NCI-H526 (cell line): ENCODE data around the gene GCNT2.
"Not testable (repeated sequence)": the region's sequence is repeated elsewhere in the genome, so short reads cannot be mapped to it uniquely, and the experiment has no call there.

Experiments used
- DNase-seq, 2 experiments: peaks; one replicate each; lab custom pipeline; 2025; lab: John Stamatoyannopoulos, UW

GCNT2 gene

GRCh38 chr6:10580570-10580969 lies 59.4 kb downstream of the GCNT2 start:
- DNase-seq, result peak in 1 of 2 experiments; percentile 38

- DNase-seq, result not testable (repeated sequence)
Measured at GRCh38 chr6:10581402-10581801, 60.3 kb downstream of the GCNT2 start.

GRCh38 chr6:10582774-10583508 lies 61.8 kb downstream of the GCNT2 start:
- DNase-seq, result peak; percentile 81 to 86

GRCh38 chr6:10583509-10583901 lies 62.4 kb downstream of the GCNT2 start:
- peak; percentile 36 to 73 for DNase-seq

- DNase-seq, result no peak
Measured at GRCh38 chr6:10584607-10585006, 63.5 kb downstream of the GCNT2 start.

- DNase-seq, result peak; percentile 83 to 95
Measured at GRCh38 chr6:10585209-10585845, 64.2 kb downstream of the GCNT2 start.

- DNase-seq, result peak in 1 of 2 experiments; percentile 36
Measured at GRCh38 chr6:10586302-10586701, 65.2 kb downstream of the GCNT2 start.

- DNase-seq, result peak; percentile 43 to 56
Measured at GRCh38 chr6:10587656-10588406, 66.7 kb downstream of the GCNT2 start.

- no peak for DNase-seq
Measured at GRCh38 chr6:10588562-10589428, 67.6 kb downstream of the GCNT2 start.

GRCh38 chr6:10589429-10589727 lies 68.2 kb downstream of the GCNT2 start:
- DNase-seq, result peak in 1 of 2 experiments; percentile 23

GRCh38 chr6:10589983-10590382 lies 68.8 kb downstream of the GCNT2 start:
- no peak for DNase-seq

- peak; percentile 72 to 77 for DNase-seq
Measured at GRCh38 chr6:10591422-10592160, 70.4 kb downstream of the GCNT2 start.

GRCh38 chr6:10595731-10596664 lies 74.8 kb downstream of the GCNT2 start:
- DNase-seq, result peak; percentile 92 to 93

GRCh38 chr6:10597499-10598001 lies 76.4 kb downstream of the GCNT2 start:
- DNase-seq, result no peak

GRCh38 chr6:10598084-10598960 lies 77.2 kb downstream of the GCNT2 start:
- peak in 1 of 2 experiments; percentile 51 for DNase-seq

GRCh38 chr6:10599046-10599445 lies 77.9 kb downstream of the GCNT2 start:
- DNase-seq, result peak; percentile 78 to 79

- not testable (repeated sequence) for DNase-seq
Measured at GRCh38 chr6:10600681-10601080, 79.5 kb downstream of the GCNT2 start.

- no peak for DNase-seq
Measured at GRCh38 chr6:10603219-10603618, 82.1 kb downstream of the GCNT2 start.

GRCh38 chr6:10609038-10609437 lies 87.9 kb downstream of the GCNT2 start:
- no peak for DNase-seq
